Mononuclear cell (primary cell): ENCODE results near the gene RXRG. TPM values are rescaled to one million over a fixed set of nuclear protein-coding genes. Genes with fewer than 3 reads are reported as not detected.
"Not testable (repeated sequence)": the region's sequence is repeated elsewhere in the genome, so short reads cannot be mapped to it uniquely, and the experiment has no call there.

Experiments used
- H3K27me3 ChIP-seq: 2 replicates; pipeline ENCODE4 v1.6.0; 2011; ENCODE audit warnings: low read length, control low read depth; ENCODE audit not compliant: insufficient read depth
- H3K4me1 ChIP-seq: 2 replicates; pipeline ENCODE4 v1.5.1; 2011; ENCODE audit warnings: mild to moderate bottlenecking, low read length, control low read depth; ENCODE audit not compliant: insufficient read depth
- H3K4me3 ChIP-seq: 2 replicates; pipeline ENCODE4 v1.5.1; 2011; ENCODE audit warnings: mild to moderate bottlenecking, low read length, moderate library complexity
- H3K9me3 ChIP-seq: 2 replicates; pipeline ENCODE4 v1.5.1; 2011; ENCODE audit warnings: low read depth, mild to moderate bottlenecking, control low read depth, low read length
- total RNA-seq: library from RNA; depleted of rRNA; stranded (reverse); fragments of >200 nt; gene quantifications from one replicate; pipeline ENCODE4 v1.2.3, GENCODE V29; 2012

Gene RXRG
- total RNA-seq, 1 donor: not detected

DNA sequence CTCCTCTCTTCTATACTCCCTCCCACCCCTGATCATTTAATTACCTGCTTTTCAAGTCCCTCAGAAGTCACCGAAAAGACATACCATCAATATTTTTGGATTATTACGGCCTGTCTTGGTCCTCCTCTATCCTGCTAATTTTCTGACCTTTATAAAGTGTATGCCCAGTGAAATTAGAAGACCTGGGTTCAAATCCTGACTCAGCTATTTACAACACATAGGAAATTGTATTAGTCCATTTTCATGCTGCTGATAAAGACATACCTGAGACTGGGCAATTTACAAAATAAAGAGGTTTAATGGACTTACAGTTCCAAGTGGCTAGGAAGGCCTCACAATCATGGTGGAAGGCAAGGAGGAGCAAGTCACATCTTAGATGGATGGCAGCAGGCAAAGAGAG lies 14.8 kb upstream of the RXRG start:
- peaks cover 15% of the 10 kb centered on the region for H3K27me3 ChIP-seq
- H3K4me3 ChIP-seq, H3K4me1 ChIP-seq, H3K9me3 ChIP-seq: not testable (repeated sequence)

DNA sequence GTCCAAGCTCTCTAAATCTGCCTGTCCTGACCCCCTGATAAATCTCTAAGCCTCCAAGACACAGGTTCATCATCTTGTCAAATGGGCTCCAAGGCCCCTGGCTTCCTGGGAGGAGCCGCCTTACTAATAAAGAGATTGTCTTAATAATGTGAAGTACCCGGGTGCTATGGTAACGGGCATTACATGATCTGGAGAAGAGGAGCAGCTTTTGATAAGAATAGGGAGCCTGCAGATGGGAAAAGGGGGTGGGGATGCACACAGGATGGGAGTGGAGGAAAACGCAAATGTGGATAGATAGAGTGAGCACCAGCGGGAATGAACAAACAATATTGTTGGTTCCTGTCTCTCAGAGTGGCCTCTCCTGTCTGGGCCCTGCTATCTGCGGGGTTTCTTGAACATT lies 11.9 kb upstream of the RXRG start:
- Histone ChIP-seq H3K27me3 (peaks cover 4% of the 10 kb centered on the region), H3K9me3 (no peaks in the 10 kb centered on the region), H3K4me3 (no peak overlapping the region), H3K4me1 (no peaks in the 10 kb centered on the region)

DNA sequence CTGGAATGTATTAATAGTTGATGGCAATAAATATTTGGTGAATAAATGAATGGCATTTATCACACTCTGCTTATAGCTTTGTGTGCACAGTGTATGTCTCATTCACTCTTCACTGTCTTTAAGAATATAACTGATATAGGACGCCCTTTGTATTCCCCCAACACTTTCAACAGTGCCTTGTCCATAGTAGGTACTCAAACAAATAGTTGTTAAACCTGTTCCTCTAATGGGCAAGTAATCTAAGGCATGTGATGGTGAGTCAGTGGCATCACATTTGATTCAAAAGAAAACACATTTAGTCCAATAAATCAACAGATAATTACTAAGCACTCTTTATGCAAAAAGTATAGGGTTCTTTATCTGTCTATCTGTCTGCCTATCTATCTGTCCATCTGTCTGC lies 11.2 kb upstream of the RXRG start:
- H3K4me1 ChIP-seq: no peaks in the 10 kb centered on the region
- no peak overlapping the region for H3K4me3 ChIP-seq
- H3K27me3 ChIP-seq: peaks cover 4% of the 10 kb centered on the region
- H3K9me3 ChIP-seq: no peaks in the 10 kb centered on the region

DNA sequence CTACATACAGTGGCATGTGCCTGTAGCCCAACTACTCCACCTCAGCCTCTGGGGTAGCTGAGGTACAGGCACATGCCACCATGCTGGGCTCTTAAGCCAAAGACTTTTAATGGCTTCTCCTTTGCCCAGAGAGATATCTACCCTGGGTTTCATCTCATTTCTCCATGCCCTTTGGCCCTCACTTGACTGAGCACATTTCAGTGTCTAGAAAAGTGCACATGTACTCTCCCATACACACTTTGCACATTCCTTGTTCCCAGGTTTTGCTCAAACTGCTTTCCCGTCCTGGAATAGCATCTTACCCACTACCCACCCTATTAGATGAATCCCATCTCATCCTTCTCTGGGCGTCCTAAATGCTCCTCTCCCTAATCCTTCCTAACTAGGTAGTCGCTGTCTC lies 10.2 kb upstream of the RXRG start:
- H3K9me3 ChIP-seq: no peaks in the 10 kb centered on the region
- no peaks in the 10 kb centered on the region for H3K4me1 ChIP-seq
- H3K27me3 ChIP-seq: peaks cover 4% of the 10 kb centered on the region
- no peak overlapping the region for H3K4me3 ChIP-seq

DNA sequence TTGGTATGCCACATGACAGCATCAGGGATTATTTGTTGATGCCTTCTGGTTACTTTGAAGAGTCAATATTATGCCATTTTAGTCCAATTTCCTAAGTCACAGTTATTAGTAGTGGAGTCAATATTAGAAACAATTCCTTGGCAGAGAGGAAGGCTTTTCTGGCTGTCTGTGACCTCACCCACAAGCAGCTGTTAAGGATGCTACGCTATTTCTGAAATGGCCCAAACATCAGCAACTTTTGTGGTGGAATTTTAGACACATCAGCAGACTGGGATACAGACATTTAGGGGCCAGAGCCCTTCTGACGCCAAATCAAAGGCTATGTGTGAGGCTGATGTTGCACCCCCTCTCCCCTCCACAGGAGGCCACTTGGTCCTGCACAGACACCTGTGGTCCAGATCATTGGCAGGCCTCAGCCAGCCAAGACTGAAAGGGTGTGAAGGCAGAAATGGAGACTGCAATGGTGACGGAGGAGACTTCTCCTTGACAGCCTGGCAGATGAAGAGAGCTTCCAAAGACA lies 9.2 kb upstream of the RXRG start:
- no peaks in the 10 kb centered on the region for H3K4me1 ChIP-seq
- no peak overlapping the region for H3K4me3 ChIP-seq
- H3K27me3 ChIP-seq: peaks cover 7% of the 10 kb centered on the region
- no peaks in the 10 kb centered on the region for H3K9me3 ChIP-seq

DNA sequence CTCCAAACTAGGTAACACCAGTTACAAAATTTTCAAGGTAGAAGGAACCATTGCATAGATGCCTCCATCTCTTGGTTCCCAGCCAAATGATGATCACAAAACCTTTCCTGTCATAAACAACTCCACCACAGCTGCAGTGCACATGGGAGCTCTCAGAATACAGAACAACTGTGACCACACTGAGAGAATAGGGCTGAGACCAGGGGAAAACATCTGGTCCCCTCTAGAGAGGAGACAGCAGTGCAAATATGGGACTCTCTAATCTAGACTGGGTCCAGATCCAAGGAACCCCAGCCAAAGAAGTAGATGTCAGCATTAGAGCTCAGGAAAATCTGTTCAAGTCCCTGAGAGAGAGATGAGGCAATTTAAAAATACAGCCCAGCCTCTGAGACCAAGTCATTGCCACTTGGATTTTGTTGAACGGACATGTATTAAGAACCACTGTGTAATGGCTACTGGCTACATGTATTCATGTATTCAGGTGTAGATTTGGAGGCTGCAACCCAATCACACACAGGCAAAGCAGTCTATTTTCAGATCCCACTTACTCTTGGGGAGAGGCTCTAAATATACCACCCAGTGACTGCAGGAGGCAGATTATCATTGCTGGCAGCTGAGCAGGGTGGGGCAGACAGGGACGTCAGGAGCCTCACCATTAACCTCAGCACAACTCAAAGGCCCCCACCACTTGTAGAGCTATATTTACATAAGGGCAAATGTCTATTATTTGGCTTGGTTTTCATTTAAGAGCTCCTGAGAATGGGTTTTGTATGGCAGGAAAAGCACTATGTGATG lies 7.6 kb upstream of the RXRG start:
- Histone ChIP-seq H3K4me3 (no peak overlapping the region), H3K27me3 (peaks cover 19% of the 10 kb centered on the region), H3K9me3 (no peaks in the 10 kb centered on the region), H3K4me1 (no peaks in the 10 kb centered on the region)

DNA sequence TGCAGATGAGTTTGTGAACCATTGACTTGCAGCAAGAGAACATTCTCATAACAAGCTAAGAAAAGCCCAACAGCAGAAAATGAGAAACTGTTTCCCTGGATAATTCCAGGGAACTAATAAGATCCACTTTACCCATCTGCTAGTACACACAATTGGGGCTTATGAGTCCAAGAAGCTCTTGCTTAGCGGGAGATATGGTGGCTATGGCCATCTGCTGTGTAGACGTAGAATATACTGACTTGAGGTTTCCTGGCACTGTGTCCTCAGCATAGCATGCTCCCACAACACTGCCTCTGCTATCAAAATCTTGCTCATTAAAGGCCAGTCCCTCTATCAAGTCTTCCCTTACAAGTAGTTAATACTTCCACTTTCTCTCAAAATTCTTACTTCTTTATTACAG lies 6.8 kb upstream of the RXRG start:
- H3K9me3 ChIP-seq: no peaks in the 10 kb centered on the region
- H3K27me3 ChIP-seq: peaks cover 28% of the 10 kb centered on the region
- no peaks in the 10 kb centered on the region for H3K4me1 ChIP-seq
- H3K4me3 ChIP-seq: no peak overlapping the region

DNA sequence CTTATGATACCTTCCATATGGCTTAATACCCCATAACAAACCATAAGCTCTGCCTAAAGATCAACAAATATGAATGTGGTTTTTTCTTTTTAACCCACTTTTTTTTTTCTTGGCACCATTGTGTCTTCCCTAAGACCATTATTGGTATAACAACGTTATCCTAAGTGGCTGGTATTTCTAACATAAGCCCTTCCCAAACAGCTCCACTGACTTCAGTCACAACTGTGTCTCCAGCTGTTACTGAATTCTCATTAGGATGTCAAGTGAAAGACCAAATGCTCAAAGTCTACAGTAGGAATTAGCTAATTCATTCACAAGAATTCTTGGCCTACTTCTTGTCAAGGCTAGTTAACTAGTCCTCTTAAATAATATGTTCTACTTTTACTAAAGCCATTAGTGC lies 4.2 kb upstream of the RXRG start:
- Histone ChIP-seq H3K27me3 (peaks cover 53% of the 10 kb centered on the region), H3K9me3 (no peaks in the 10 kb centered on the region), H3K4me1 (peaks cover 7% of the 10 kb centered on the region), H3K4me3 (no peak overlapping the region)

DNA sequence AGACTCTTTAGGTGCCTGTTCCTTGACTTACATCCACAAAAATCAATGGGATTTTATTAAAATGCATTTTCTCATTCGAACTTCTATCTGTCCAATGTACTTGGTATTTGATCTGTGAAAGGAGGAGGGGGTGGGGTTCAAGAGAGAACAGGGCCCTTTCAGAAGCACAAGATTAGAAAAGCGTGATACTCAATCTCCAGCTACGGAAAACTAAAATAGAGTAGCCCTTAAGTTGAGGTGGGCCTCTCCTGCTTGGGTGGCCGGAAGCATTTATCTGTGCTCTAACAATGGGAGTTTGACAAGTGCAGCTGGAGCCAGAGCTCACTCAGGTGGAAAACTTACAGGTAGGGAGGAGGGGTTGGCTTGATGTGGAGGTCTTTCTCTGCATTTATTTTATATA lies 462 bp upstream of the RXRG start:
- H3K27me3 ChIP-seq: peaks cover 82% of the 10 kb centered on the region
- H3K9me3 ChIP-seq: no peaks in the 10 kb centered on the region
- H3K4me3 ChIP-seq: no peak overlapping the region
- H3K4me1 ChIP-seq: peaks cover 7% of the 10 kb centered on the region

DNA sequence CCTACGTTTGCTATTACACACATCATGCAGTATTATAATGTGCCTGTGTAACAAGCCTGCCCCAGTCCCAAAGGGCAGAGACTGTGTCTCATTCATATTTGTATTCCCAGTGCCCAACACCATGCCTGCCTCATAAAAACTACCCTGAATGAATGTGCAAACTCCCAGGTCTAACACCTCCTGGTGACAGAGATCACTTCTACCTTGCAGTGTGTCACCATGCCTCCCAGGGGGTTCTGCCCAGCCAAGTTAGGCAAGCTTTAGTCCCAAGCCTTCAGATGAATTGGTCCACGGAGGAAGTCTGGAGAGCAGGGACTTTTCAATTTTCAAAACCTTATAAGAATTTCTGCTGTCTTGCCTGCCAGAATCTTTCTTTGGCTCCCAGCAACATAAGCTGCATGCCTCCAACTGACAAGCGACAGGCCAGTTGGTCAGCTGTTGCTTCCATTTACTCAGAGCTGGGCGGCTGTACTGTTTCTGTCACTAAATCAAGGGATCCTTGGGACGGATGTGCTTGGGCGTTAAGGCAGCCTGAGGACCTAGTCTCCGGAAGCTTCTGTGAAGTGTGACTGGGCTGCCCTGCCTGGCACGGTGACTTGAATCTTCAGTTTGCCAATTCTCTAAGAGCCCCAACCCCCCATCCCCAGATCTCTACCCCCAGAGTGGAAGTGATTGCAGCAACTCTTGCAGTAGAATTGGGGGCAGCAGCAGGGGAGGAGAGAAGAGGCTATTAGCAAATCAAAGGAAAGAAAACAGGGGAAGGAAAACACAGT lies 1.2 kb downstream of the RXRG start:
- Histone ChIP-seq H3K4me1 (peaks cover 7% of the 10 kb centered on the region), H3K27me3 (peaks cover 80% of the 10 kb centered on the region), H3K9me3 (no peaks in the 10 kb centered on the region), H3K4me3 (no peak overlapping the region)

DNA sequence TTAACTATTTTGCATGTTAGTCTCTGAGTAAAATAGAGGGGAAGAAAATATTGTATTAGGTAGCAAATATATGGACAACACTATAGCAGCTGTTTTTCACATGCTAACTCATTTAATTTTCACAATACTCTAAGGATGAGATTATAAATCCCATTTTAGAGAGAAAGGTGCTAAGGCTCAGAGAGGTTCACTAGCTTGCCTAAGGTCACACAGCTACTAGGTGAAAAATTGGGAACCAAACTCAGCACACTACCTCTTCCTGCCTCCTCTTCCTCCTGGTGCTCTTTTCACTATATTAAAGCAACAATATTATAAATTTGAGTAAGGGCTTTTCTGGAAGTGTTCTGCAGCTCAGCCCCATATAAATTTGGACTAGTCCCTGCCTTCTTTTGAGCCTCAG lies 2.3 kb downstream of the RXRG start:
- H3K9me3 ChIP-seq: no peaks in the 10 kb centered on the region
- peaks cover 7% of the 10 kb centered on the region for H3K4me1 ChIP-seq
- peaks cover 71% of the 10 kb centered on the region for H3K27me3 ChIP-seq
- H3K4me3 ChIP-seq: no peak overlapping the region

DNA sequence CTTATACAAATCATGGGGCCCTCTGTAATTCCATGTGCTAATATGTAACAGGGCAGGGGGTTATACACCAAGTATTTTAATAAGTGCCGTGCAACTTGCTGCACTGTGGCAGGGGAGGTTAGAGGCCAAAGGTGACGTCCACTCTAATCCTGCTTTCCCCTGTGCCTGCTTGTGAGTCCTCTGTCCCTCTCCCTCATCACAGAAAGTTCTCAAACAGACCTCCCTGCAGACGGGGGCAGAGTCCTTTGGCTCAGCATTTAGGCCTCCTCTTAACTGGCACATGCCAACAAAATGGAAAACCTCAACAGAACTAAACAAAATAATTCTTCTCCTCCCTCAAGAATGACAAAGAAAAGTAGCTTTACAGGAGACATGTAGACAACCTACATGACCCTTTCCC lies 2.9 kb downstream of the RXRG start:
- no peaks in the 10 kb centered on the region for H3K9me3 ChIP-seq
- no peak overlapping the region for H3K4me3 ChIP-seq
- H3K4me1 ChIP-seq: peaks cover 7% of the 10 kb centered on the region
- peaks cover 65% of the 10 kb centered on the region for H3K27me3 ChIP-seq

DNA sequence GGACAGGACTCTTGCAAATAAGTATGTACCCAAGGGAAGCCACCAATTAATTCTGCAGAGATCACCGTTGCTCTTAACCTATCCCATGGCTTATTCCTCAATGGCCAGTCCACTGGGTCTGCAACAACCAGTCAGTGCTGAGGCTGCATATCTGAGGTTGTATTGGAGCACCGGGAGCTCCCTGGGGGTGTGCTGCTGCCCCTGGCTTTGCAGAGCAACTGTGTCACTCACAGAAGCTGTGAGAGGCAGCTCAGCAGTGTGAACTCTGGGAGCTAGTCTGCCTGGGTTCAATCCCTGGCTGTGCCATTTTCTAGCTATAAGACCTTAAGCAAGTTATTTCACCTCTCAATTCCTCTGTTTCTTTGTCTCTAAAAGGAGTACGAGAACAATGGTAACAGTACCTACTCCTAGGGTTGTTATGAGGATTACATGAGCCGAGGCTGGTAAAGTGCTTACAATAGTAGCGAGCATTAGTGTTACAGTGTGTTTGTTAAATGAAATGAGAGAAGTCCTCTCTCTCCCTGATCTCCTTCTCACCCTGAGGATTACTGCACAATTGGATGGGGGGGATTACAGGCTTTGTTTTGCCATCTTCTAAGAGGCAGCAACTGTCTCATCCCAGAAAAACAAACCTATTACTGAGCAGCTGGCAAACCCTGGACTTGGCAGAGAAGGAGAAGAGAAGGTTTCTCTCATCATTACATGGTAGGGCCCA lies 3.6 kb downstream of the RXRG start:
- peaks cover 7% of the 10 kb centered on the region for H3K4me1 ChIP-seq
- H3K27me3 ChIP-seq: peaks cover 58% of the 10 kb centered on the region
- H3K4me3 ChIP-seq: no peak overlapping the region
- no peaks in the 10 kb centered on the region for H3K9me3 ChIP-seq

DNA sequence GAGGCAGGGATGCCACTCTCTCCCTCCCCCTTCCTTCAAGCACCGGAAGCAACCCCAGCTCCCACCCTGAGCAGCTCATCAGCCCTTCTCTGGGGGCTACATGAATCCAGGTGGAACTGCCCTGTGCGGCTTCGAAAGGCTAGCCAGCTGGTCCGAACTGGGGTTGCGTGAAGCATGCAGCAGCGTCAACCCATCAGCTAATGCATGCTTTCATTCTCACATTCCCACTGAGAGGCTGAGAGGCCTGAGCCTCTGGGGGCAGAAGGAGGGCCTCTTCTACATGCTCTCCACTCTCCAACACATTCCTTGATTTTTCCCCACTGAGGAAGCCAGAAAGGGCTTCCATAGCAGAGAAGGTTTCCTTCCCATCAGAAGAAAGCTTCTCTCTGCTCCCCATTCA lies 5.6 kb downstream of the RXRG start:
- Histone ChIP-seq H3K9me3 (no peaks in the 10 kb centered on the region), H3K27me3 (peaks cover 38% of the 10 kb centered on the region), H3K4me3 (no peak overlapping the region), H3K4me1 (no peaks in the 10 kb centered on the region)

DNA sequence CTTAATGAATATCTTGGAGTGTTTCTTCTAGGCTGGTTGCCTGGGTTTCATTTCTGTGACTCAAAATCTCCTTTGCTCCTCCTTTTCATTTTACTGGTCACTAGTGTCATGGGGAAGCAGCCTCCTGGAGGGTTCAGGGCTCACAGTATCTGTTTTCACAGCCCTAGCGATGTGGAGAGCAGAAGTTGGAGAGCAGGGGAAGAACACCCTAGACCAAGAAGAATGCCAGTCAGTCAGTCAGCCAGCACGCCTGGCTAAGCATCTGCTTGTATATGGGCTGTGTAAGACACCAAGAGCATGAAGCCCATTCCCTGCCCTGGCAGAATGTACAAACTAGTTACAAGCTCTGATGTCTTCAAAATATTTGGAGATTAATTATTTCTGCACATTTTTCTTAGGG lies 7.9 kb downstream of the RXRG start:
- no peak overlapping the region for H3K4me3 ChIP-seq
- H3K9me3 ChIP-seq: no peaks in the 10 kb centered on the region
- peaks cover 19% of the 10 kb centered on the region for H3K27me3 ChIP-seq
- no peaks in the 10 kb centered on the region for H3K4me1 ChIP-seq
